IPS-18a (cell line): ENCODE measurements around the gene ZNF414.

Experiments used
- H3K27ac ChIP-seq: one replicate; pipeline ENCODE4 v1.5.1; 2013; ENCODE audit warnings: low read length
- H3K27me3 ChIP-seq: one replicate; pipeline ENCODE4 v1.6.1; 2013; ENCODE audit warnings: mild to moderate bottlenecking, low read length; ENCODE audit not compliant: control insufficient read depth, insufficient read depth
- H3K36me3 ChIP-seq: one replicate; pipeline ENCODE4 v1.6.1; 2013; ENCODE audit warnings: low read depth, low read length; ENCODE audit not compliant: control insufficient read depth
- H3K4me1 ChIP-seq: one replicate; pipeline ENCODE4 v1.6.1; 2013; ENCODE audit warnings: low read depth, low read length; ENCODE audit not compliant: control insufficient read depth
- H3K4me3 ChIP-seq: one replicate; pipeline ENCODE4 v1.5.1; 2013; ENCODE audit warnings: low read length
- H3K9ac ChIP-seq: one replicate; pipeline ENCODE4 v1.6.1; 2013; ENCODE audit warnings: mild to moderate bottlenecking, low read length, moderate library complexity
- H3K9me3 ChIP-seq: one replicate; pipeline ENCODE4 v1.6.1; 2013; ENCODE audit warnings: low read depth, low read length; ENCODE audit not compliant: control insufficient read depth

ZNF414 gene

GRCh38 chr19:8536282-8536681 is 22.3 kb upstream of the ZNF414 start:
- no peak overlapping the region for H3K9ac ChIP-seq
- H3K27ac ChIP-seq: no peak overlapping the region
- H3K27me3 ChIP-seq: no peaks in the 10 kb centered on the region
- no peaks in the 10 kb centered on the region for H3K4me1 ChIP-seq
- H3K9me3 ChIP-seq: no peaks in the 10 kb centered on the region
- H3K36me3 ChIP-seq: no peaks in the 10 kb centered on the region
- H3K4me3 ChIP-seq: no peak overlapping the region

DNA sequence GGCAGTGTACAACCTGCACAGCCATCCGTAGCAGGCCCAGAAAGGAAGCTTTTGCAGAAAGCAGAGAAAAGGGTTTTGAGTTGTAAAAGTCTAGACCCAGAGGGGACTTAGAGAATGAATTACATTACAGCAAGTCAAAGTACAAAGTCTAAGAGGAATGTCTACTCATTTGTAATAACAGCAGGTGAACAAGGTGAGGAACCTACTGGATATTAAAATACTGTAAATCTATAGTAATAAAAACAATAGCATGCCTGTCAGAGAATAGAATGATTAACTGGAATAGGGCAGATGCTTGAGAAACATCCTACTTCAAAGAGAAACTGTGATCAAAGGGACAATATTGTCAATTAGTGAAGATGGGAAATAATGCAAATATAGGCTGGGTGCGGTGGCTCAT is 18.3 kb upstream of the ZNF414 start:
- Histone ChIP-seq H3K27me3 (peaks cover 2% of the 10 kb centered on the region), H3K9ac (no peak overlapping the region), H3K4me3 (no peak overlapping the region)

DNA sequence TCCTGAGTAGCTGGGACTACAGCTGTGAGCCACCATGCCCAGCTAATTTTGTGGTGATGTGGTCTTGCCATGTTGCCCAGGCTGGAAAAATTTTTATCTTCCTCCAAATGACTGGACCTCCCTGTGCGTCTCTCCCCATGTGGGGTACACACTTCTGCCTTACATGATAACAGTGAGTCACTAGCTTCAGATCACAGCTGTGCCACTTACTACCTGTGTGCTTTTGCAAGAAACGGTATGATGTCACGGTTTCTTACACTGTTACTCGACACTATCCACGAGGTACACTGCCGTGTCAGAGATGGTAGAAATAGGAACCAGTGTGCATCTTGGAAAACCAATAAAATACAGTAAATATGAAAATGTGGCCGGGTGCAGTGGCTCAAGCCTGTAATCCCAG is 17.5 kb upstream of the ZNF414 start:
- no peak overlapping the region for H3K4me3 ChIP-seq
- peaks cover 7% of the 10 kb centered on the region for H3K27me3 ChIP-seq
- no peaks in the 10 kb centered on the region for H3K4me1 ChIP-seq
- H3K36me3 ChIP-seq: no peaks in the 10 kb centered on the region
- no peak overlapping the region for H3K9ac ChIP-seq
- H3K9me3 ChIP-seq: no peaks in the 10 kb centered on the region
- no peak overlapping the region for H3K27ac ChIP-seq

More for the DNA sequence above, 18.3 kb upstream of the ZNF414 start:
- H3K27ac ChIP-seq: no peak overlapping the region
- no peaks in the 10 kb centered on the region for H3K9me3 ChIP-seq
- no peaks in the 10 kb centered on the region for H3K4me1 ChIP-seq
- H3K36me3 ChIP-seq: no peaks in the 10 kb centered on the region

- peaks cover 1% of the 10 kb centered on the region for H3K4me1 ChIP-seq
- H3K27ac ChIP-seq: no peak overlapping the region
- H3K4me3 ChIP-seq: no peak overlapping the region
- H3K9me3 ChIP-seq: no peaks in the 10 kb centered on the region
- no peaks in the 10 kb centered on the region for H3K36me3 ChIP-seq
- H3K9ac ChIP-seq: no peak overlapping the region
- peaks cover 7% of the 10 kb centered on the region for H3K27me3 ChIP-seq
These were observed 16.2 kb upstream of the ZNF414 start for GRCh38 chr19:8530061-8530679.

- no peaks in the 10 kb centered on the region for H3K9me3 ChIP-seq
- peaks cover 7% of the 10 kb centered on the region for H3K27me3 ChIP-seq
- peaks cover 3% of the 10 kb centered on the region for H3K4me1 ChIP-seq
- H3K27ac ChIP-seq: no peak overlapping the region
- H3K9ac ChIP-seq: no peak overlapping the region
- H3K36me3 ChIP-seq: no peaks in the 10 kb centered on the region
- H3K4me3 ChIP-seq: no peak overlapping the region
These were observed 15.5 kb upstream of the ZNF414 start for GRCh38 chr19:8529369-8530006.

DNA sequence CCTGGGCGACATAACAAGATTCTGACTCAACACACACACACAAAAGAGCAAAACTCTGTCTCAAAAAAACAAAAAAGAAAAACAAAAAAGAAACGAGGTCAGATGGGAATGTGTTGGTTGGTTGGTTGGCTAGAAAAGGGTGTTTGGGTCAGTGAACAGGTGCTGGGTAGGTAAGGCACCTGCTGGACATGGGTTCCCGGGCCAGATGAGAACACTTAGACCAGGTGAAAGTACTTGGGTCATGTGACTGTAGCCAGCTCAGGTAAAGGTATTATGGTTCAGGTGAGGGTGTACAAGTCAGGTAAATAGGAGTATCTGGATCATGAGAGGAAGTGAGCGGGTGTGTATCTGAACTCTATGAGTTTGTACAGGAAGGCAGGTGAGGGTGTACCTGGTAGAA is 14.5 kb upstream of the ZNF414 start:
- Histone ChIP-seq H3K9ac (no peak overlapping the region), H3K4me1 (peaks cover 3% of the 10 kb centered on the region), H3K36me3 (no peaks in the 10 kb centered on the region), H3K27ac (no peak overlapping the region), H3K9me3 (no peaks in the 10 kb centered on the region), H3K4me3 (no peak overlapping the region), H3K27me3 (peaks cover 7% of the 10 kb centered on the region)

DNA sequence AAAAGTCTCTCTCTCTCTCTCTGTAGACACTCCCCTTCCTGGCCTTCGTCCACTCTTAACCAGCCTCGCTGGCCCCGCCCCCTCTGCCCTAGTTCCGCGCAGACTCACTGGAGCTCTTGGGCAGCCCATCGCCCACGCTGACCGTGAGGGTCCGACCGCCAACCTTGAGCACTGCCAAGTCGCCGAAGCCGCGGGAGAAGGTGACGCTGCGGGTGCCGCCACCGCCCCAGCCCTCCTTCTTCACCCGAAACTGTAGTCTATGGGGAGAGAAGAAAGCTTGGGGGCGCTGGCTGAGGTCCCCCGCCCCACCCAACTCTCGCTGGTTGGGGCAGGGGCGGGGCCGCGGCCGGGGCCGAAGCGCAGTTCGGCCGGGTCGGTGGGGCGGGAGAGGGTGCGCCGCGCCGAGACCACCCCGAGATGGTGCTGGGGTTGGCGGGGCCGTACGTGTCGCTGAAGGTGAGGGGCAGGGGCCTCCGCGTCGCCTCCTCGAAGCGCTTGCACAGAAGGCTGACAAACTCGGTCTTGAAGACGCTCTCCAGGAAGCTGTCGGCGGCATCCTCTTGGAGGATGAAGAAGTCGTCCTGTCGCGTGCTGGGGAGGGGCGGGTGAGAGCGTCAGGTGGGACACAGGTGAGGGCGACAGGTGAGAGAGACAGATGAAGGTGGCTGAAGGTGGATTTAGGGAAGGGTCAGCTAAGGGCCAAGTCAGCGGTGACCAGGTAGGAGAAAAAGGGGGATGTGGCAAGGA is 12.6 kb upstream of the ZNF414 start:
- peak overlapping the region; percentile 94 for H3K9ac ChIP-seq
- H3K4me3 ChIP-seq: peak overlapping the region; percentile 84

GRCh38 chr19:8525401-8525684 is 11.4 kb upstream of the ZNF414 start:
- peak overlapping the region; percentile 23 for H3K9ac ChIP-seq
- H3K27me3 ChIP-seq: peaks cover 7% of the 10 kb centered on the region
- H3K4me3 ChIP-seq: peak overlapping the region; percentile 7
- no peaks in the 10 kb centered on the region for H3K36me3 ChIP-seq
- peak overlapping the region; percentile 35 for H3K27ac ChIP-seq
- H3K9me3 ChIP-seq: no peaks in the 10 kb centered on the region
- peaks cover 3% of the 10 kb centered on the region for H3K4me1 ChIP-seq

More for the DNA sequence above, 12.6 kb upstream of the ZNF414 start:
- Histone ChIP-seq H3K36me3 (no peaks in the 10 kb centered on the region), H3K27ac (peak overlapping the region; percentile 84), H3K4me1 (peaks cover 3% of the 10 kb centered on the region), H3K27me3 (peaks cover 7% of the 10 kb centered on the region), H3K9me3 (no peaks in the 10 kb centered on the region)

- no peak overlapping the region for H3K27ac ChIP-seq
- H3K4me3 ChIP-seq: no peak overlapping the region
- no peaks in the 10 kb centered on the region for H3K4me1 ChIP-seq
- no peaks in the 10 kb centered on the region for H3K9me3 ChIP-seq
- no peak overlapping the region for H3K9ac ChIP-seq
- H3K36me3 ChIP-seq: no peaks in the 10 kb centered on the region
- no peaks in the 10 kb centered on the region for H3K27me3 ChIP-seq
These were observed 5.4 kb upstream of the ZNF414 start for GRCh38 chr19:8519388-8519787.

GRCh38 chr19:8518536-8518935 is 4.6 kb upstream of the ZNF414 start:
- Histone ChIP-seq H3K9me3 (no peaks in the 10 kb centered on the region), H3K4me3 (no peak overlapping the region), H3K9ac (no peak overlapping the region), H3K27ac (no peak overlapping the region), H3K4me1 (no peaks in the 10 kb centered on the region), H3K27me3 (no peaks in the 10 kb centered on the region), H3K36me3 (no peaks in the 10 kb centered on the region)

GRCh38 chr19:8517551-8518442 is 3.8 kb upstream of the ZNF414 start:
- no peaks in the 10 kb centered on the region for H3K27me3 ChIP-seq
- no peak overlapping the region for H3K9ac ChIP-seq
- no peaks in the 10 kb centered on the region for H3K36me3 ChIP-seq
- no peak overlapping the region for H3K27ac ChIP-seq
- no peak overlapping the region for H3K4me3 ChIP-seq
- H3K9me3 ChIP-seq: no peaks in the 10 kb centered on the region
- peaks cover 7% of the 10 kb centered on the region for H3K4me1 ChIP-seq
